Liver (tissue), 9 donors: ENCODE results near the gene PABPN1L. TPM values are rescaled to one million over a fixed set of nuclear protein-coding genes. Genes with fewer than 3 reads are reported as not detected.

Source experiments
- DNase-seq: peaks from one replicate; pipeline ENCODE4 v3.0.0-alpha.2; 2017; ENCODE audit warnings: low spot score
- H3K27ac ChIP-seq, 2 donors: one replicate each; pipeline ENCODE4 v1.7.0; 2013; ENCODE audit warnings: inconsistent platforms in 2 of 2, low read length in 2 of 2, control low read depth in 1 of 2, low read depth in 1 of 2, mild to moderate bottlenecking in 1 of 2
- H3K27me3 ChIP-seq, 4 donors: one replicate each; pipeline versions ENCODE4 v1.6.1 to v1.7.0; 2013; ENCODE audit warnings: low read length in 3 of 4, inconsistent platforms in 1 of 4, mild to moderate bottlenecking in 1 of 4, moderate library complexity in 1 of 4; ENCODE audit not compliant: control insufficient read depth in 4 of 4, insufficient read depth in 4 of 4
- H3K36me3 ChIP-seq, 4 donors: one replicate each; pipeline versions ENCODE4 v1.6.1 to v1.7.0; 2013; ENCODE audit warnings: low read length in 3 of 4, mild to moderate bottlenecking in 3 of 4, low read depth in 1 of 4, moderate library complexity in 1 of 4; ENCODE audit not compliant: control insufficient read depth in 4 of 4, insufficient read depth in 3 of 4
- H3K4me1 ChIP-seq, 4 donors: one replicate each; pipeline versions ENCODE4 v1.6.1 to v1.7.0; 2013; ENCODE audit warnings: low read length in 3 of 4, mild to moderate bottlenecking in 3 of 4, moderate library complexity in 1 of 4; ENCODE audit not compliant: control insufficient read depth in 4 of 4, insufficient read depth in 4 of 4
- H3K4me3 ChIP-seq, 3 donors: one replicate each; pipeline versions ENCODE4 v1.6.1 to v1.7.0; 2013; ENCODE audit warnings: low read length in 3 of 3, control low read depth in 1 of 3, low read depth in 1 of 3, mild to moderate bottlenecking in 1 of 3
- H3K9ac ChIP-seq, 2 donors: one replicate each; pipeline ENCODE4 v1.7.0; 2013; ENCODE audit warnings: low read length in 2 of 2, mild to moderate bottlenecking in 2 of 2, moderate library complexity in 2 of 2, control low read depth in 1 of 2, low read depth in 1 of 2
- H3K9me3 ChIP-seq, 4 donors: one replicate each; pipeline versions ENCODE4 v1.6.1 to v1.7.0; 2013; ENCODE audit warnings: low read length in 3 of 4; ENCODE audit not compliant: control insufficient read depth in 4 of 4
- ATF3 ChIP-seq: IDR thresholded peaks from 2 replicates; pipeline ENCODE4 v1.6.1; 2016; ENCODE audit warnings: antibody characterized with exemption
- CTCF ChIP-seq: fragments of 150-350 bp; IDR thresholded peaks from 2 replicates; pipeline ENCODE4 v1.5.1; 2017; ENCODE audit warnings: improper control_type of control experiment, low read depth, low read length; ENCODE audit not compliant: missing input control
- EGR1 ChIP-seq, 2 donors: IDR thresholded peaks; 2 replicates each; pipeline ENCODE4 v1.6.1; 2016 to 2018; ENCODE audit warnings: antibody characterized with exemption in 2 of 2, low read depth in 2 of 2
- FOXA1 ChIP-seq: IDR thresholded peaks from 2 replicates; pipeline ENCODE4 v1.6.1; 2016; ENCODE audit warnings: antibody characterized with exemption
- FOXA2 ChIP-seq: IDR thresholded peaks from 2 replicates; pipeline ENCODE4 v1.6.1; 2016; ENCODE audit warnings: antibody characterized with exemption
- GABPA ChIP-seq, 2 donors: IDR thresholded peaks in 1 of 2; conservative IDR thresholded peaks in 1 of 2; 2 replicates each; pipeline ENCODE4 v1.6.1; 2016; ENCODE audit warnings: antibody characterized with exemption in 2 of 2, mild to moderate bottlenecking in 1 of 2, moderate library complexity in 1 of 2
- HNF4A ChIP-seq, 2 donors: conservative IDR thresholded peaks; 2 replicates each; pipeline ENCODE4 v1.6.1; 2016; ENCODE audit warnings: antibody characterized with exemption in 2 of 2, mild to moderate bottlenecking in 2 of 2
- JUND ChIP-seq, 2 donors: IDR thresholded peaks; 2 replicates each; pipeline ENCODE4 v1.6.1; 2016; ENCODE audit warnings: antibody characterized with exemption in 2 of 2
- MAX ChIP-seq: IDR thresholded peaks from 2 replicates; pipeline ENCODE4 v1.6.1; 2016; ENCODE audit warnings: antibody characterized with exemption
- NR2F2 ChIP-seq: IDR thresholded peaks from 2 replicates; pipeline ENCODE4 v1.6.1; 2016; ENCODE audit warnings: antibody characterized with exemption
- RAD21 ChIP-seq, 2 donors: IDR thresholded peaks; 2 replicates each; pipeline ENCODE4 v1.6.1; 2016; ENCODE audit warnings: antibody characterized with exemption in 2 of 2, mild to moderate bottlenecking in 2 of 2
- RXRA ChIP-seq, 2 donors: IDR thresholded peaks; 2 replicates each; pipeline ENCODE4 v1.6.1; 2017 to 2018; ENCODE audit warnings: antibody characterized with exemption in 2 of 2, mild to moderate bottlenecking in 1 of 2
- SP1 ChIP-seq: IDR thresholded peaks from 2 replicates; pipeline ENCODE4 v1.6.1; 2018; ENCODE audit warnings: antibody characterized with exemption, mild to moderate bottlenecking
- TAF1 ChIP-seq: conservative IDR thresholded peaks from 2 replicates; pipeline ENCODE4 v1.6.1; 2016; ENCODE audit warnings: antibody characterized with exemption, mild to moderate bottlenecking
- YY1 ChIP-seq: IDR thresholded peaks from 2 replicates; pipeline ENCODE4 v1.6.1; 2016; ENCODE audit warnings: antibody characterized with exemption, mild to moderate bottlenecking
- ZBTB33 ChIP-seq: IDR thresholded peaks from 2 replicates; pipeline ENCODE4 v1.6.1; 2016; ENCODE audit warnings: antibody characterized with exemption
- WGBS: extraction: QIAGEN DNeasy Blood & Tissue Kit; methylation state at CpG from one replicate; pipeline ENCODE4 v1.1.7; 2013; 5-methylcytosine and 5-hydroxymethylcytosine counted together
- polyA plus RNA-seq, 2 donors: library from polyadenylated mRNA; stranded (reverse) in 1 of 2; unstranded in 1 of 2; fragments of 200-250 nt in 1 of 2; fragments of >200 nt in 1 of 2; fragmentation: Nextera tagmentation in 1 of 2; extraction: Ambion mirVana in 1 of 2; gene quantifications; one replicate each; pipeline versions ENCODE4 v1.2.1 to v1.2.3, GENCODE V29; 2013 to 2015
- total RNA-seq, 2 donors: library from RNA; depleted of rRNA; stranded (reverse); fragments of >200 nt; gene quantifications; one replicate each; pipeline ENCODE4 v1.2.3, GENCODE V29; 2014
- TF ChIP-seq, protein P1 (sequence below): IDR thresholded peaks from 2 replicates; pipeline ENCODE4 v1.6.1; 2016; ENCODE audit warnings: antibody characterized with exemption, mild to moderate bottlenecking
- donor health status: healthy.
- donor health status: healthy.
- donor health status: healthy.
- donor health status: healthy.
- donor health status: healthy.

The PABPN1L gene
- total and polyA plus RNA-seq, 4 donors = 0.09 TPM; not detected in 3

- no peak for DNase-seq
- H3K27ac ChIP-seq = no peak overlapping the region
- 75% methylated on average over 15 of the region's 15 CpGs for whole genome bisulfite sequencing
- H3K9ac ChIP-seq = no peak overlapping the region
- no peaks in the 10 kb centered on the region for H3K9me3 ChIP-seq
- no peaks in the 10 kb centered on the region for H3K36me3 ChIP-seq
- no peaks in the 10 kb centered on the region for H3K4me1 ChIP-seq
- no peaks in the 10 kb centered on the region for H3K27me3 ChIP-seq
- TF ChIP-seq EGR1 (IDR thresholded peaks at IDR 0.05; ENCODE audit: low read depth in 2 of 2) (no peak), MAX (no peak), JUND (IDR thresholded peaks at IDR 0.05) (no peak), GABPA (IDR thresholded peaks at IDR 0.05 in 1 of 2, conservative IDR thresholded peaks at IDR 0.05 in 1 of 2) (no peak), ZBTB33 (no peak), NR2F2 (no peak), SP1 (no peak), HNF4A (conservative IDR thresholded peaks at IDR 0.05) (no peak), FOXA1 (no peak), TAF1 (no peak), CTCF (no peak), RAD21 (IDR thresholded peaks at IDR 0.05) (no peak), YY1 (no peak), RXRA (IDR thresholded peaks at IDR 0.05) (no peak), FOXA2 (no peak)
- TF ChIP-seq, protein P1, sequence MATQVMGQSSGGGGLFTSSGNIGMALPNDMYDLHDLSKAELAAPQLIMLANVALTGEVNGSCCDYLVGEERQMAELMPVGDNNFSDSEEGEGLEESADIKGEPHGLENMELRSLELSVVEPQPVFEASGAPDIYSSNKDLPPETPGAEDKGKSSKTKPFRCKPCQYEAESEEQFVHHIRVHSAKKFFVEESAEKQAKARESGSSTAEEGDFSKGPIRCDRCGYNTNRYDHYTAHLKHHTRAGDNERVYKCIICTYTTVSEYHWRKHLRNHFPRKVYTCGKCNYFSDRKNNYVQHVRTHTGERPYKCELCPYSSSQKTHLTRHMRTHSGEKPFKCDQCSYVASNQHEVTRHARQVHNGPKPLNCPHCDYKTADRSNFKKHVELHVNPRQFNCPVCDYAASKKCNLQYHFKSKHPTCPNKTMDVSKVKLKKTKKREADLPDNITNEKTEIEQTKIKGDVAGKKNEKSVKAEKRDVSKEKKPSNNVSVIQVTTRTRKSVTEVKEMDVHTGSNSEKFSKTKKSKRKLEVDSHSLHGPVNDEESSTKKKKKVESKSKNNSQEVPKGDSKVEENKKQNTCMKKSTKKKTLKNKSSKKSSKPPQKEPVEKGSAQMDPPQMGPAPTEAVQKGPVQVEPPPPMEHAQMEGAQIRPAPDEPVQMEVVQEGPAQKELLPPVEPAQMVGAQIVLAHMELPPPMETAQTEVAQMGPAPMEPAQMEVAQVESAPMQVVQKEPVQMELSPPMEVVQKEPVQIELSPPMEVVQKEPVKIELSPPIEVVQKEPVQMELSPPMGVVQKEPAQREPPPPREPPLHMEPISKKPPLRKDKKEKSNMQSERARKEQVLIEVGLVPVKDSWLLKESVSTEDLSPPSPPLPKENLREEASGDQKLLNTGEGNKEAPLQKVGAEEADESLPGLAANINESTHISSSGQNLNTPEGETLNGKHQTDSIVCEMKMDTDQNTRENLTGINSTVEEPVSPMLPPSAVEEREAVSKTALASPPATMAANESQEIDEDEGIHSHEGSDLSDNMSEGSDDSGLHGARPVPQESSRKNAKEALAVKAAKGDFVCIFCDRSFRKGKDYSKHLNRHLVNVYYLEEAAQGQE = no peak
- H3K4me3 ChIP-seq = no peak overlapping the region
These were observed 46.1 kb upstream of the PABPN1L start for GRCh38 chr16:88912556-88912955.

GRCh38 chr16:88911946-88912310, 45.5 kb upstream of the PABPN1L start:
- Histone ChIP-seq H3K9ac (no peak overlapping the region), H3K9me3 (no peaks in the 10 kb centered on the region), H3K4me1 (no peaks in the 10 kb centered on the region), H3K36me3 (no peaks in the 10 kb centered on the region), H3K4me3 (no peak overlapping the region), H3K27me3 (no peaks in the 10 kb centered on the region), H3K27ac (no peak overlapping the region)
- WGBS = 86% methylated on average over 16 of the region's 16 CpGs
- no peak for TF ChIP-seq SP1
- TF ChIP-seq FOXA1 = no peak
- TF ChIP-seq CTCF = no peak
- TF ChIP-seq GABPA (IDR thresholded peaks at IDR 0.05 in 1 of 2, conservative IDR thresholded peaks at IDR 0.05 in 1 of 2) = no peak
- no peak for TF ChIP-seq RAD21 (IDR thresholded peaks at IDR 0.05)
- TF ChIP-seq HNF4A (conservative IDR thresholded peaks at IDR 0.05) = no peak
- TF ChIP-seq ATF3 = no peak
- no peak for DNase-seq
